ENCODE measurements around the gene TMEM232.
"Not testable (repeated sequence)": the region's sequence is repeated elsewhere in the genome, so short reads cannot be mapped to it uniquely, and the experiment has no call there.

TMEM232 gene

GRCh38 chr5:110705349-110705748 lies 21.1 kb downstream of the TMEM232 start:
- DNase-seq, result no peak

DNA sequence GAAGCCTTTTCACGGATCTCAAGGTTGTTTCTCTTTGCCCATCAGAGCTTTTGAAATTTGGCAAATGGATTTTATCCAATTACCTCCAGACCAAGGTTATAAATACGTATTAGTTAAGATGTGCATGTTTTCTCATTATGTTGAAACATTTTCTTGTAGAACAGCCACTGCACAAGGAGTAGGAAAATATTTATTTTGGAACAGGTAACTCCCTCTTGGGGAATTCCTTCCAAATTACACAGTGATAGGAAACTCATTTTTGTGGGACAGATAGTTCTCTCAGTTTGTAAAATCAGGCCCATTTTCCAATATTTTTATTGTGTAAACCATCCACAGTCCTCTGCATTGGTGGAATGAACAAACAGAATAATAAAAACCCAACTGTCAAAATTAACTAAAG lies 23.0 kb downstream of the TMEM232 start:
- DNase-seq, result no peak

GRCh38 chr5:110702704-110703103 lies 23.8 kb downstream of the TMEM232 start:
- no peak for DNase-seq

GRCh38 chr5:110702300-110702699 lies 24.2 kb downstream of the TMEM232 start:
- DNase-seq, result no peak

DNA sequence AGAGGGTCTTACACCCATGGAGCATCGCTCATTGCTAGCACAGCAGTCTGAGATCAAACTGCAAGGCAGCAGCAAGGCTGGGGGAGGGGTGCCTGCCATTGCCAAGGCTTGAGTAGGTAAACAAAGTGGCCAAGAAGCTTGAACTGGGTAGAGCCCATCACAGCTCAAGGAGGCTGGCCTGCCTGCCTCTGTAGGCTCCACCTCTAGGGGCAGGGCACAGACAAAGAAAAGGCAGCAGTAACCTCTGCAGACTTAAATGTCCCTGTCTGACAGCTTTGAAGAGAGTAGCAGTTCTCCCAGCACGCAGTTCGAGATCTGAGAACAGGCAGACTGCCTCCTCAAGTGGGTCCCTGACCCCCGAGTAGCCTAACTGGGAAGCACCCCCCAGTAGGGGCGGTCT lies 33.8 kb downstream of the TMEM232 start:
- DNase-seq, result not testable (repeated sequence)

DNA sequence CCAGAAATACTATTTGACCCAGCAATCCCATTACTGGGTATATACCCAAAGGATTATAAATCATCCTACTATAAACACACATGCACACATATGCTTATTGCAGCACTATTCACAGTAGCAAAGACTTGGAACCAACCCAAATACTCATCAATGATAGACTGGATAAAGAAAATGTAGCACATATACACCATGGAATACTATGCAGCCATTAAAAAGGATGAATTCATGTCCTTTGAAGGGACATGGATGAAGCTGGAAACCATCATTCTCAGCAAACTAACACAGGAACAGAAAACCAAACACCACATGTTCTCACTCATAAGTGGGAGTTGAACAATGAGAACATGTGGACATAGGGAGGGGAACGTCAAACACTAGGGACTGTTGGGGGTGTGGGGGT lies 35.9 kb downstream of the TMEM232 start:
- DNase-seq, result not testable (repeated sequence)

DNA sequence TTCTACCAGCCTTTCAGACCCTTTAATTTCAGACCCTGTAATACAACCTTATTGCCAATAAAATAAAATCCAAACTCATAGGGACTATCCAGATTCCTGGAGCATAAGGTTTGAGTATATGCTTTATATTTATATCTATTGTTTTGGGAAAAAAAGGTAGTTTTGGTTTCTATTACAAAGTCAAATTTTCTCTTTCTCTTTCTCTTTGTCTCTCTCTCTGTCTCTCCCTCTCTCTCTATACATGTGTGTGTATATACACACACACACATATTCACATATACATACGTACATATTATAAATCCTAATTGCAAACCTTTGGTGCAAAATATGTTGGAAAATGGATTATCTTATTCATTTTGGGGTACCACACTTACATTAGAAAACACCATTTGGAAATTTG lies 39.0 kb downstream of the TMEM232 start:
- no peak for DNase-seq

GRCh38 chr5:110686270-110686669 lies 40.2 kb downstream of the TMEM232 start:
- no peak for DNase-seq

DNA sequence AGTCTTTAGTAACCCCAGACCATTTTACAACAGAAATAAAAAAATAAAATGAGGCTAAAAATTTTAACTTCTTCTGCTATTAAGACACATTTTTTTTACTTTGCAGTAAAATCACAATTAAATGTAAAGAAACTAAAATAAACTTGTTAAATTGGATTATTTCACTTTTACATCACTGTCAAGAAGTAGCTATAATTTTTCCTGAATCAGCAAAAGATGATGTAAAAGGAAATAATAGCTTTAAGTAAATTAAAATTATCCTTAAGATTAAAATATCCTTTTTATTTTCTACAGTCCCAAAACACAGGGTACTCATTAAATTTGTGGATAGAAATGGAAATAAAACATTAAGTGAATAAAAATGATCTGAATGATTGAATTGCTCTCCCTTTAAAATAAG lies 44.5 kb downstream of the TMEM232 start:
- no peak for DNase-seq

DNA sequence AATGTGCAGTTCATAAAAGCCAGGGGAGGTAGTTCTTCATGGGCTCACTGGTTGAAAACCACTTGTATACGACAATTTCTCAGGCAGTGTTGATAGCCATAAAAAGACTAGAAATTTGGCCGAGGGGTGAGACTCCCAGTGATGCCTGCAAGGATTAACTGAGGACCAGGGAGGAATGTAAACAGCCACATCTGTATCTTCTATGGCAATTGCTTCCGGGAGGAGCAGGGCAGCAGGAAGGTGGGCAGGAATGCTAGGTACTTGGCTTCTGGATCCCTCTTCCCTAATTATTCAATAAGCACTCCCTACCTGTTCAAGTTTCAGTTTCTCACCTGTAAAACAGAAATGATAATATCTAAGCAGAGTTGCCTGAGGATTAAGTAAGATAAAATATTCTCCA lies 45.4 kb downstream of the TMEM232 start:
- DNase-seq, result no peak

GRCh38 chr5:110676554-110676953 lies 49.9 kb downstream of the TMEM232 start:
- DNase-seq, result not testable (repeated sequence)

DNA sequence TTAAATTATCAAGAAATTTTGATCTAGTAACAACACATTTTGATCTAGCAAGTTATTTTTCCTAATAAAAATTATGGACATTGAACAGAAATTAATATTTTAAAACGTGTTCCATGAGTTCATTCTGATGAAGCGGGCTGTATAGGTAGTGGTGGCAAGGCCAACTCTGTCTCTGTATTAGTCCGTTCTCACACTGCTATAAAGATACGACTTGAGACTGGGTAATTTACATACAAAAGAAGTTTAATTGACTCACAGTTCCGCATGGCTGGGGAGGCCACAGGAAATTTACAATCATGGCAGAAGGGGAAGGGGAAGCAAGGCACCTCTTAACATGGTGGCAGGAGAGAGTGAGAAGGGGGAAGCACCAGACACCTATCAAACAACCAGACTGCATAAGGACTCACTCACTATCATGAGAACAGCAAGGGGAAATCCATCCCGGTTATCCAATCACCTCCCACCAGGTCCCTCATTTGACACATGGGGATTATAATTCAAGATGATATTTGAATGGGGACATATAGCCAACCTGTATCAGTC lies 61.2 kb downstream of the TMEM232 start:
- no peak for DNase-seq

- DNase-seq, result no peak
Observed at GRCh38 chr5:110663525-110663924, 62.9 kb downstream of the TMEM232 start.

DNA sequence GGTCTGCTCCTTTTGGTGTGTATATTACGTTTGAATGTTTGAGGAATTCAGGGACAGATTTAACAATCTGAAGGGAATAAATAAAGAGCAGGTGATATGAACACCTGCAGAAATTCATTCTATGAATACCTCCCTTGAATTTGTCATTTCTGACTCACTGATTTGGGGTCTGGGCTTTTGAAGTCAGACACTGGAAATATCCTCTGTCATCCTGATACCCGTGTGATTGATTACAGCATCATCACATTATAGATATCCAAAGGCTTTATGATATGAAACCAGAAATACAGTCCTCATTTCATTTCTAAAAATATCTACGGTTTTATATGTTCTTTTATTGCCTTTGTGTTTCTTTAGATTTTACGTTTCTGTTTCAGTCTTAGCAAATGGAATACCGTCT lies 68.5 kb downstream of the TMEM232 start:
- DNase-seq, result no peak

DNA sequence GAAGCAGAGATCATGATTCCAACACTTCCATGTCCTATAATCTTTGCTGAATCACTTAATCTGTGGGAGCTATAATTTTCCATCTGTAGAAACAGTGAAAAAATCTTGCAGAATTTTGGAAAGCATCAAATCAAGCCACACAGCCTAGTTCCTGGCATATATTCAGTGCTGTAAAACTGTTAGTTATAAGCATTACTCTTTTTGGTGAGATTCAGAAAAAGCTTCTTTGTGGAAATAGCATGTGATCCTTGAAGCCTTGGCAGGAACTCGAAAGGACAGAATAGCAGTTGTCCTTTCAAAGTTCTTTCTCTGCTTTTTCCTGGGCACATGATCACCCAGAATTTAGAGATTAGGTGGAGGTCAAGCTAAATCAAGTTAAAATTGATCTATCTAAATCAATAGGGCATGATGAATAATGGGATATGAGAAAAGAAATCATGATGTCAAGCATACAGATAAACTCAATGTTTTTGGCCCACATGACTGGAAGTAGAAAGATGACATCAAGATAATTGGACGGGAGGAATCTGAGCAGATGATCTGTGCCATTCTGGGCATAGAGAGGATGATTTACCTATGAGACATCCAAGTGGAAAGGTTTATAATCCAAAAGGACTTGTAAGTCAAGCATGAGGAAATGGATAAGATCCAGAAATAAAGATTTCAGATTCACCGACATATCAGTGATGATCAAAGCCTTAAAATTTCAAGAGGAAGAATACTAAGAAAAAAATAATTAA lies 73.1 kb downstream of the TMEM232 start:
- DNase-seq, result no peak

DNA sequence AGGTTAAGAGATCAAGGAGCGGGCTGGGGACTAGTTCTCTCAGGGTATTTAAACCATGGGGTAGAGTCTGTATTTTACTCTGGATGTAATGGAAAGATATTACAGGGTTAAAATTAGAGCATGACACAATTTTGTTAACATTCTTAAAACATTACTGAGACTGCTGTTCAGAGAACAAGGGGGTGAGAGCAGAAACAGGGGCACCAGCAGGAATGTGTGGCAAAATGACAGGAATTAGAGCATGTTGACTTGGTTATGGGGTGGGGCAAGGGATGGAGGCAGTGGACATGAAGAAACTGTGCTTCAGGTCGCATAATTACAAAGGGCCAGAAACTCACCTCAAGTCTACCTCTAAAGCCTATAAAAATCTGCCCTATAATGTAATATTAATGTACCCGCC lies 75.0 kb downstream of the TMEM232 start:
- DNase-seq, result no peak

- DNase-seq, result no peak
Observed at GRCh38 chr5:110644357-110644756, 82.1 kb downstream of the TMEM232 start.

GRCh38 chr5:110638970-110639902 lies 87.2 kb downstream of the TMEM232 start:
- no peak for DNase-seq

- no peak for DNase-seq
Observed at GRCh38 chr5:110634475-110634874, 92.0 kb downstream of the TMEM232 start.

- no peak for DNase-seq
Observed at GRCh38 chr5:110631236-110631635, 95.2 kb downstream of the TMEM232 start.

DNA sequence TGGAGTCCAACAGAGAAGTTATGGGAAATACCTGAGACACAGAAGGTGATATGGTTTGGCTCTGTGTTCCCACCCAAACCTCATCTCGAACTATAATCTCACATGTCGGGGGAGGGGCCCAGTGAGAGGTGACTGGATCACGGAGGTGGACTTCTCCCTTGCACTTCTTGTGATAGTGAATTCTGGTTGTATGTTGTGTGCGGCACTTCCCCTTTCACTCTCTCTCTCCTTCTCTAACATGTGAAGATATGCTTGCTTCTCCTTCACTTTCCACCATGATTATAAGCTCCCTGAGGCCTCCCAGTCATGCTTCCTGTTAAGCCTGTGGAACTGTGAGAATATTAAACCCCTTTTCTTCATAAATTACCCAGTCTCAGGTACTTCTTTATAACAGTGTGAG lies 96.1 kb downstream of the TMEM232 start:
- no peak for DNase-seq

- DNase-seq, result no peak
Observed at GRCh38 chr5:110625376-110625999, 101.0 kb downstream of the TMEM232 start.

DNA sequence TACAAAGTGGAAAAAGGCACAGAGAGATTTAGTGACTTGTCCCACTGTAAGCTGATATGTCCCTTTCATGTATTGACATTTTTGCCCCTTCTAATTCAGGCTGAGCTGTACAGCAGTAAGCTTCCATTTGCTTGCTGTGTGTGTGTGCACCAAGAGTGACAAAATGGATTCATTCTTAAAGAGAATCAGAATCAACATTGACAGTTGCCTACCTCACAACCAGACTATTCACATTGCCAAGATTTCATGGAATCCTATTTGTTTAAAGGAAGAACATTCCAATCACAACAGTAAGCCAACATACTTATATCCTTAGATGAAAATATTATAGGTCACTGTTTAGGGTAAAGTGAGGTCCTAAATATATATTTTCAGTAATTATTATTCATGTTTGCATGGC lies 102.6 kb downstream of the TMEM232 start:
- DNase-seq, result no peak

Measured in GF-D8 (cell line).